Gastrocnemius medialis (tissue), 4 donors: ENCODE measurements around the gene GOLGA3. TPM values are rescaled to one million over a fixed set of nuclear protein-coding genes. Genes with fewer than 3 reads are reported as not detected.
"Not testable (repeated sequence)": the region's sequence is repeated elsewhere in the genome, so short reads cannot be mapped to it uniquely, and the experiment has no call there.

Source experiments
- ATAC-seq, 2 donors: fragments of 150-250 bp; one replicate each; pipeline ENCODE4 v1.9.1; 2016
- DNase-seq, 2 donors: peaks; one replicate each; pipeline ENCODE4 v3.0.0-alpha.2; 2019
- H3K27ac ChIP-seq, 4 donors: fragments of 200-600 bp; sonication (generic); 1 replicate in 1 of 4; 2 replicates in 3 of 4; pipeline ENCODE4 v1.5.1; 2016 to 2018; ENCODE audit warnings: mild to moderate bottlenecking in 2 of 4, moderate library complexity in 1 of 4
- H3K27me3 ChIP-seq, 3 donors: fragments of 200-600 bp; sonication (generic) in 2 of 3; 1 replicate in 1 of 3; 2 replicates in 2 of 3; pipeline versions ENCODE4 v1.5.1 to v1.6.0; 2016 to 2019; ENCODE audit warnings: mild to moderate bottlenecking in 1 of 3, moderate library complexity in 1 of 3
- H3K36me3 ChIP-seq, 2 donors: fragments of 200-600 bp; sonication (generic) in 1 of 2; one replicate each; pipeline ENCODE4 v1.5.1; 2017 to 2018
- H3K4me1 ChIP-seq, 2 donors: fragments of 200-600 bp; sonication (generic) in 1 of 2; one replicate each; pipeline ENCODE4 v1.5.1; 2016 to 2017; ENCODE audit warnings: mild to moderate bottlenecking in 2 of 2
- H3K4me3 ChIP-seq, 4 donors: fragments of 200-600 bp; sonication (generic) in 3 of 4; 1 replicate in 1 of 4; 2 replicates in 3 of 4; pipeline ENCODE4 v1.5.1; 2016 to 2019; ENCODE audit warnings: mild to moderate bottlenecking in 2 of 4
- H3K9me3 ChIP-seq, 3 donors: fragments of 200-600 bp; sonication (generic) in 2 of 3; 1 replicate in 1 of 3; 2 replicates in 2 of 3; pipeline ENCODE4 v1.5.1; 2016 to 2019
- CTCF ChIP-seq, 5 experiments: fragments of 450-650 bp in 3 of 5; fragments of 200-600 bp in 2 of 5; sonication (generic) in 2 of 5; IDR thresholded peaks in 4 of 5; conservative IDR thresholded peaks in 1 of 5; 1 replicate in 4 of 5; 2 replicates in 1 of 5; pipeline ENCODE4 v1.5.1; 2016 to 2019; ENCODE audit warnings: antibody characterized with exemption in 5 of 5, mild to moderate bottlenecking in 3 of 5, moderate library complexity in 3 of 5
- POLR2A ChIP-seq, 2 donors: fragments of 450-650 bp; IDR thresholded peaks; one replicate each; pipeline ENCODE4 v1.6.1; 2017; ENCODE audit warnings: antibody characterized with exemption in 2 of 2, mild to moderate bottlenecking in 2 of 2, moderate library complexity in 2 of 2
- in situ Hi-C, 4 donors: fragments of 200-750 bp; cut with MboI; loops; one replicate each; pipeline versions ENCODE4 v1.15.0 to v1.8.0; 2017; ENCODE audit warnings: low sequenced_read_pairs in 4 of 4
- intact Hi-C: fragments of 100-400 bp; cut with DNase I; formaldehyde crosslinking; loops from one replicate; pipeline ENCODE4 v1.15.1; 2023; ENCODE audit warnings: low total_unique reads
- total RNA-seq, 4 donors: library from RNA; depleted of rRNA; stranded (reverse); fragments of >200 nt; gene quantifications; one replicate each; pipeline versions ENCODE4 v1.1.0 to v1.2.3, GENCODE V29; 2016

The GOLGA3 gene
- total RNA-seq, 4 donors from 2014 or later = 30.0 to 50.0 (median 39.6) TPM

GRCh38 chr12:132781938-132782337, 46.7 kb downstream of the GOLGA3 start:
- ATAC-seq (no peak), DNase-seq (no peak)
- no peak overlapping the region for H3K27ac ChIP-seq
- TF ChIP-seq POLR2A (IDR thresholded peaks at IDR 0.05) = no peak
- no peak for TF ChIP-seq CTCF (IDR thresholded peaks at IDR 0.05 in 4 of 5, conservative IDR thresholded peaks at IDR 0.05 in 1 of 5)
- peaks cover 0 to 93% of the 10 kb centered on the region in 2 donors for H3K36me3 ChIP-seq
- H3K4me3 ChIP-seq = no peak overlapping the region
- no peaks in the 10 kb centered on the region for H3K4me1 ChIP-seq
- H3K27me3 ChIP-seq = no peaks in the 10 kb centered on the region
- H3K9me3 ChIP-seq = no peaks in the 10 kb centered on the region
- intact Hi-C loops = no loop called here
- in situ Hi-C loops = no loop called here

- intact Hi-C loops (no loop called here), in situ Hi-C loops (no loop called here)
- H3K36me3 ChIP-seq = peaks cover 0 to 83% of the 10 kb centered on the region in 2 donors
- no peak for TF ChIP-seq CTCF (IDR thresholded peaks at IDR 0.05 in 4 of 5, conservative IDR thresholded peaks at IDR 0.05 in 1 of 5)
- TF ChIP-seq POLR2A (IDR thresholded peaks at IDR 0.05) = no peak
- ATAC-seq (no peak), DNase-seq (no peak)
- H3K27ac ChIP-seq = no peak overlapping the region
- no peaks in the 10 kb centered on the region for H3K9me3 ChIP-seq
- no peak overlapping the region for H3K4me3 ChIP-seq
- H3K4me1 ChIP-seq = peaks cover 8 to 9% of the 10 kb centered on the region in 2 donors
- no peaks in the 10 kb centered on the region for H3K27me3 ChIP-seq
Observed at GRCh38 chr12:132779781-132780353, 48.8 kb downstream of the GOLGA3 start.

GRCh38 chr12:132777614-132778013, 51.1 kb downstream of the GOLGA3 start:
- Histone ChIP-seq H3K4me1 (peaks cover 8 to 9% of the 10 kb centered on the region in 2 donors), H3K27me3 (no peaks in the 10 kb centered on the region), H3K4me3 (no peak overlapping the region), H3K36me3 (peaks cover 0 to 85% of the 10 kb centered on the region in 2 donors), H3K9me3 (no peaks in the 10 kb centered on the region), H3K27ac (no peak overlapping the region)
- intact Hi-C loops (no loop called here), in situ Hi-C loops (no loop called here)
- DNase-seq (no peak), ATAC-seq (no peak)
- TF ChIP-seq POLR2A (IDR thresholded peaks at IDR 0.05) (no peak), CTCF (IDR thresholded peaks at IDR 0.05 in 4 of 5, conservative IDR thresholded peaks at IDR 0.05 in 1 of 5) (no peak)

- H3K27ac ChIP-seq = peak overlapping the region in 1 of 4 donors; percentile 39
- peaks cover 8 to 9% of the 10 kb centered on the region in 2 donors for H3K4me1 ChIP-seq
- no peak for TF ChIP-seq POLR2A (IDR thresholded peaks at IDR 0.05)
- TF ChIP-seq CTCF (IDR thresholded peaks at IDR 0.05 in 4 of 5, conservative IDR thresholded peaks at IDR 0.05 in 1 of 5) = no peak
- in situ Hi-C loops = no loop called here
- DNase-seq (peak in 1 of 2 donors; percentile 30), ATAC-seq (peak in 1 of 2 donors; percentile 47)
- no peaks in the 10 kb centered on the region for H3K27me3 ChIP-seq
- peaks cover 0 to 83% of the 10 kb centered on the region in 2 donors for H3K36me3 ChIP-seq
- no peaks in the 10 kb centered on the region for H3K9me3 ChIP-seq
- intact Hi-C loops = no loop called here
- no peak overlapping the region for H3K4me3 ChIP-seq
Observed at GRCh38 chr12:132776816-132777568, 51.7 kb downstream of the GOLGA3 start.

- H3K9me3 ChIP-seq, intact Hi-C loops, H3K4me3 ChIP-seq, DNase-seq, in situ Hi-C loops, H3K27me3 ChIP-seq, H3K4me1 ChIP-seq, ATAC-seq: not testable (repeated sequence)
- Histone ChIP-seq H3K27ac (peak overlapping the region in 1 of 4 donors; percentile 5), H3K36me3 (peaks cover 0 to 83% of the 10 kb centered on the region in 2 donors)
Observed at GRCh38 chr12:132776230-132776625, 52.4 kb downstream of the GOLGA3 start.
